SK-N-SH (cell line): ENCODE data around the gene TXNDC9. TPM values are rescaled to one million over a fixed set of nuclear protein-coding genes. Genes with fewer than 3 reads are reported as not detected.

Experiments used
- CTCF ChIA-PET: fragments of 300-600, 350-600 bp; formaldehyde crosslinking; extraction: SDS; loops from one replicate; lab custom pipeline; 2021; lab: Yijun Ruan, JAX
- POLR2A ChIA-PET: fragments of 350-600 bp; sonication (Branson Sonifier 250); formaldehyde crosslinking; extraction: SDS; loops from one replicate; lab custom pipeline; 2020; ENCODE audit warnings: antibody characterized with exemption, inconsistent platforms; lab: Yijun Ruan, JAX
- DNase-seq: peaks from one replicate; pipeline ENCODE4 v3.0.0; 2012
- H2AFZ ChIP-seq: fragments of 200-600 bp; sonication (generic); 2 replicates; pipeline ENCODE4 v1.8.1; 2016; ENCODE audit warnings: antibody characterized with exemption, mild to moderate bottlenecking, low read depth
- H3F3A ChIP-seq: fragments of 200-600 bp; sonication (generic); replicated peaks from 2 replicates; pipeline ENCODE3; 2016; ENCODE audit warnings: antibody characterized with exemption, mild to moderate bottlenecking; ENCODE audit not compliant: insufficient read depth
- H3K27ac ChIP-seq, 2 experiments: fragments of 200-500 bp in 1 of 2; fragments of 200-600 bp in 1 of 2; sonication (Bioruptor generic) in 1 of 2; sonication (generic), shearing (Covaris generic) in 1 of 2; 2 replicates each; pipeline versions ENCODE4 v1.5.1 to v1.6.1; 2014 to 2016; ENCODE audit warnings: low read depth in 2 of 2, inconsistent platforms in 1 of 2, low read length in 1 of 2, mild to moderate bottlenecking in 1 of 2, mixed read lengths in 1 of 2
- H3K27me3 ChIP-seq: fragments of 200-600 bp; sonication (generic), shearing (Covaris generic); 2 replicates; pipeline ENCODE4 v1.6.1; 2016; ENCODE audit warnings: mixed run types; ENCODE audit not compliant: insufficient read depth
- H3K36me3 ChIP-seq, 2 experiments: fragments of 200-500 bp in 1 of 2; fragments of 200-600 bp in 1 of 2; sonication (Bioruptor generic) in 1 of 2; sonication (generic) in 1 of 2; replicated peaks in 1 of 2; 2 replicates each; pipeline versions ENCODE3 to v1.5.1; 2014 to 2016; ENCODE audit warnings: low read length in 1 of 2, mild to moderate bottlenecking in 1 of 2; ENCODE audit not compliant: insufficient read depth in 2 of 2, control insufficient read depth in 1 of 2
- H3K4me1 ChIP-seq, 2 experiments: fragments of 200-500 bp in 1 of 2; fragments of 200-600 bp in 1 of 2; sonication (Bioruptor generic) in 1 of 2; sonication (generic), shearing (Covaris generic) in 1 of 2; 2 replicates each; pipeline versions ENCODE4 v1.5.1 to v1.6.1; 2014 to 2016; ENCODE audit warnings: low read depth in 1 of 2, low read length in 1 of 2, mixed run types in 1 of 2; ENCODE audit not compliant: insufficient read depth in 2 of 2, control insufficient read depth in 1 of 2
- H3K4me2 ChIP-seq: fragments of 200-600 bp; sonication (generic), shearing (Covaris generic); 2 replicates; pipeline ENCODE4 v1.6.1; 2017; ENCODE audit warnings: mixed run types
- H3K4me3 ChIP-seq, 2 experiments: fragments of 200-500 bp in 1 of 2; fragments of 200-600 bp in 1 of 2; sonication (Bioruptor generic) in 1 of 2; sonication (generic), shearing (Covaris generic) in 1 of 2; 2 replicates each; pipeline versions ENCODE4 v1.5.1 to v1.8.1; 2014 to 2016; ENCODE audit warnings: low read depth in 2 of 2, inconsistent platforms in 1 of 2, low read length in 1 of 2, mild to moderate bottlenecking in 1 of 2, mixed read lengths in 1 of 2, moderate library complexity in 1 of 2
- H3K79me2 ChIP-seq: fragments of 200-600 bp; sonication (generic); 2 replicates; pipeline ENCODE4 v1.8.1; 2017; ENCODE audit warnings: mild to moderate bottlenecking; ENCODE audit not compliant: insufficient read depth
- H3K9ac ChIP-seq: fragments of 200-600 bp; sonication (generic); 2 replicates; pipeline ENCODE4 v1.6.1; 2017; ENCODE audit warnings: mixed run types
- H3K9me2 ChIP-seq: fragments of 200-600 bp; sonication (generic); 2 replicates; pipeline ENCODE4 v1.6.1; 2017; ENCODE audit warnings: mixed run types
- H3K9me3 ChIP-seq: fragments of 200-600 bp; sonication (generic); 2 replicates; pipeline ENCODE4 v1.6.1; 2017; ENCODE audit warnings: mixed run types, mild to moderate bottlenecking, moderate library complexity
- H4K20me1 ChIP-seq: fragments of 200-600 bp; sonication (generic); 2 replicates; pipeline ENCODE4 v1.6.1; 2017; ENCODE audit warnings: mild to moderate bottlenecking, mixed run types; ENCODE audit not compliant: insufficient read depth
- GABPA ChIP-seq: IDR thresholded peaks from 2 replicates; pipeline ENCODE4 v1.4.0; 2012; ENCODE audit warnings: low read depth, mild to moderate bottlenecking
- GATA2 ChIP-seq: sonication (generic); formaldehyde crosslinking; IDR thresholded peaks from 2 replicates; pipeline ENCODE4 v1.5.0; 2020; ENCODE audit warnings: mild to moderate bottlenecking, missing genetic modification reagents
- MXI1 ChIP-seq: IDR thresholded peaks from 2 replicates; pipeline ENCODE4 v1.6.1; 2012; ENCODE audit warnings: mild to moderate bottlenecking, low read depth, low read length, improper control_type of control experiment
- NFIC ChIP-seq: IDR thresholded peaks from 2 replicates; pipeline ENCODE4 v1.4.0; 2012; ENCODE audit warnings: borderline replicate concordance
- POLR2AphosphoS5 ChIP-seq: IDR thresholded peaks from 2 replicates; pipeline ENCODE4 v1.6.1; 2012; ENCODE audit warnings: low read depth, low read length
- SIN3A ChIP-seq: IDR thresholded peaks from 2 replicates; pipeline ENCODE4 v1.6.1; 2012; ENCODE audit warnings: low read depth, mild to moderate bottlenecking, low read length, moderate library complexity, borderline replicate concordance
- SMC3 ChIP-seq: IDR thresholded peaks from 2 replicates; pipeline ENCODE4 v1.6.1; 2012; ENCODE audit warnings: low read depth, low read length, improper control_type of control experiment
- TAF1 ChIP-seq: IDR thresholded peaks from 2 replicates; pipeline ENCODE4 v1.6.1; 2012; ENCODE audit warnings: low read depth, mild to moderate bottlenecking, low read length, moderate library complexity, borderline replicate concordance
- TCF12 ChIP-seq: IDR thresholded peaks from 2 replicates; pipeline ENCODE4 v1.4.0; 2012
- WGBS: methylation state at CpG from one replicate; pipeline ENCODE4 v1.1.6; 2017; ENCODE audit warnings: low lambda C conversion rate; 5-methylcytosine and 5-hydroxymethylcytosine counted together
- polyA plus RNA-seq, 3 experiments: library from polyadenylated mRNA; depleted of rRNA; stranded (reverse); fragments of >200 nt; gene quantifications; 2 replicates each; pipeline ENCODE4 v1.2.3, GENCODE V29; 2012
- TF ChIP-seq, protein P1 (sequence below): IDR thresholded peaks from 2 replicates; pipeline ENCODE4 v1.4.0; 2012; ENCODE audit warnings: low read depth, borderline replicate concordance
- TF ChIP-seq, protein P2 (sequence below): fragments of 150-350 bp; IDR thresholded peaks from 2 replicates; pipeline ENCODE4 v1.6.1; 2016; ENCODE audit warnings: mild to moderate bottlenecking, low read depth, low read length

The TXNDC9 gene
- polyA plus RNA-seq, 1 of the 3 experiments (the other 2 are of a cell fraction): 19.1 TPM

GRCh38 chr2:99337113-99338028 is 1.2 kb upstream of the TXNDC9 start, which contains the start of gene EIF5B (continued):
- TF ChIP-seq, protein P1, sequence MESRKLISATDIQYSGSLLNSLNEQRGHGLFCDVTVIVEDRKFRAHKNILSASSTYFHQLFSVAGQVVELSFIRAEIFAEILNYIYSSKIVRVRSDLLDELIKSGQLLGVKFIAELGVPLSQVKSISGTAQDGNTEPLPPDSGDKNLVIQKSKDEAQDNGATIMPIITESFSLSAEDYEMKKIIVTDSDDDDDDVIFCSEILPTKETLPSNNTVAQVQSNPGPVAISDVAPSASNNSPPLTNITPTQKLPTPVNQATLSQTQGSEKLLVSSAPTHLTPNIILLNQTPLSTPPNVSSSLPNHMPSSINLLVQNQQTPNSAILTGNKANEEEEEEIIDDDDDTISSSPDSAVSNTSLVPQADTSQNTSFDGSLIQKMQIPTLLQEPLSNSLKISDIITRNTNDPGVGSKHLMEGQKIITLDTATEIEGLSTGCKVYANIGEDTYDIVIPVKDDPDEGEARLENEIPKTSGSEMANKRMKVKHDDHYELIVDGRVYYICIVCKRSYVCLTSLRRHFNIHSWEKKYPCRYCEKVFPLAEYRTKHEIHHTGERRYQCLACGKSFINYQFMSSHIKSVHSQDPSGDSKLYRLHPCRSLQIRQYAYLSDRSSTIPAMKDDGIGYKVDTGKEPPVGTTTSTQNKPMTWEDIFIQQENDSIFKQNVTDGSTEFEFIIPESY: peak; percentile 86; the same call in 1 of the 2 replicates
- TF ChIP-seq, protein P2, sequence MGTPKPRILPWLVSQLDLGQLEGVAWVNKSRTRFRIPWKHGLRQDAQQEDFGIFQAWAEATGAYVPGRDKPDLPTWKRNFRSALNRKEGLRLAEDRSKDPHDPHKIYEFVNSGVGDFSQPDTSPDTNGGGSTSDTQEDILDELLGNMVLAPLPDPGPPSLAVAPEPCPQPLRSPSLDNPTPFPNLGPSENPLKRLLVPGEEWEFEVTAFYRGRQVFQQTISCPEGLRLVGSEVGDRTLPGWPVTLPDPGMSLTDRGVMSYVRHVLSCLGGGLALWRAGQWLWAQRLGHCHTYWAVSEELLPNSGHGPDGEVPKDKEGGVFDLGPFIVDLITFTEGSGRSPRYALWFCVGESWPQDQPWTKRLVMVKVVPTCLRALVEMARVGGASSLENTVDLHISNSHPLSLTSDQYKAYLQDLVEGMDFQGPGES: no peak
- peak; percentile 37; the same call in 1 of the 2 replicates for TF ChIP-seq TCF12
- TF ChIP-seq TAF1: peak; percentile 86
- no peak for TF ChIP-seq NFIC
- TF ChIP-seq POLR2AphosphoS5: peak; percentile 89
- peak; percentile 95 for TF ChIP-seq MXI1
- peak; percentile 61 for TF ChIP-seq GABPA
- TF ChIP-seq SMC3: peak; percentile 32; the same call in 1 of the 2 replicates

- peak overlapping the region; percentile 98 for H3K4me2 ChIP-seq
- CTCF ChIA-PET: interaction anchor here (0.6 to 4.1 kb wide), 31 partner anchors 10 to 1048 kb away, joined by 3 to 25 read pairs (median 4); partner anchors contain the start of genes LIPT1, MITD1, MRPL30 and REV1
- H3K36me3 ChIP-seq: peaks cover 9% of the 10 kb centered on the region in 2 experiments
- peak overlapping the region; percentile 99 for H2AFZ ChIP-seq
- peaks cover 0 to 6% of the 10 kb centered on the region in 2 experiments; a peak in 2 of 4 replicates for H3K4me1 ChIP-seq
- H3K27ac ChIP-seq: peak overlapping the region; percentile 82 to 91
- 0% methylated on average over 8 of the region's 8 CpGs for WGBS
- H3K4me3 ChIP-seq: peak overlapping the region; percentile 81 to 96
- TF ChIP-seq SIN3A (no peak), GATA2 (CRISPR knock-in tag) (0 out of 2 replicates have a peak, but pooled peaks have one; percentile 7)
- peaks cover 23% of the 10 kb centered on the region for H4K20me1 ChIP-seq
- peak overlapping the region; percentile 75; the same call in 1 of the 2 replicates for H3K9ac ChIP-seq
- H3K27me3 ChIP-seq: no peaks in the 10 kb centered on the region
- DNase-seq: no peak
- H3K79me2 ChIP-seq: peaks cover 88% of the 10 kb centered on the region
- no peaks in the 10 kb centered on the region for H3K9me2 ChIP-seq
- POLR2A ChIA-PET: interaction anchor here (1.2 to 2.2 kb wide), 5 partner anchors 63 to 195 kb away, joined by 3 to 8 read pairs (median 7); partner anchors contain the start of genes C2orf15, LIPT1, REV1 and TSGA10
- peaks cover 15% of the 10 kb centered on the region for H3F3A ChIP-seq
- no peaks in the 10 kb centered on the region for H3K9me3 ChIP-seq
Observed at GRCh38 chr2:99336804-99337112, 625 bp upstream of the TXNDC9 start.
